NCI-H128 (cell line): ENCODE results near the gene NPFFR1.
"Not testable (repeated sequence)": the region's sequence is repeated elsewhere in the genome, so short reads cannot be mapped to it uniquely, and the experiment has no call there.

Experiments
- DNase-seq: peaks from one replicate; lab custom pipeline; 2025; ENCODE audit not compliant: unreplicated experiment; lab: John Stamatoyannopoulos, UW

NPFFR1 gene

DNA sequence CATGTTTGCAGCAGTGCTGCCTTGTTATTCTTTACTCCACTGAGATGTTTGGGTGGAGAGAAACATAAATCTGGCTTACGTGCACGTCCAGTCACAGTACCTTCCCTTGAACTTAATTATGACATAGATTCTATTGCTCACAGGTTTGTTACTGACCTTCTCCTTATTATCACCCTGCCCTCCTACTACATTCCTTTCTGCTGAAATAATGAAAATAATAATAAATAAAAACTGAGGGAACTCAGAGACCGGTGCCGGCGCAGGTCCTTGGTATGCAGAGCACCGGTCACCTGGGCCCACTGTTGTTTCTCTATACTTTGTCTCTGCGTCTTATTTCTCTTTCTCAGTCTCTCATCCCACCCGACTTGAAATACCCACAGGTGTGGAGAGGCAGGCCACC is 26.0 kb downstream of the NPFFR1 start:
- DNase-seq: not testable (repeated sequence)

GRCh38 chr10:70256463-70256862 is 27.3 kb downstream of the NPFFR1 start:
- no peak for DNase-seq

DNA sequence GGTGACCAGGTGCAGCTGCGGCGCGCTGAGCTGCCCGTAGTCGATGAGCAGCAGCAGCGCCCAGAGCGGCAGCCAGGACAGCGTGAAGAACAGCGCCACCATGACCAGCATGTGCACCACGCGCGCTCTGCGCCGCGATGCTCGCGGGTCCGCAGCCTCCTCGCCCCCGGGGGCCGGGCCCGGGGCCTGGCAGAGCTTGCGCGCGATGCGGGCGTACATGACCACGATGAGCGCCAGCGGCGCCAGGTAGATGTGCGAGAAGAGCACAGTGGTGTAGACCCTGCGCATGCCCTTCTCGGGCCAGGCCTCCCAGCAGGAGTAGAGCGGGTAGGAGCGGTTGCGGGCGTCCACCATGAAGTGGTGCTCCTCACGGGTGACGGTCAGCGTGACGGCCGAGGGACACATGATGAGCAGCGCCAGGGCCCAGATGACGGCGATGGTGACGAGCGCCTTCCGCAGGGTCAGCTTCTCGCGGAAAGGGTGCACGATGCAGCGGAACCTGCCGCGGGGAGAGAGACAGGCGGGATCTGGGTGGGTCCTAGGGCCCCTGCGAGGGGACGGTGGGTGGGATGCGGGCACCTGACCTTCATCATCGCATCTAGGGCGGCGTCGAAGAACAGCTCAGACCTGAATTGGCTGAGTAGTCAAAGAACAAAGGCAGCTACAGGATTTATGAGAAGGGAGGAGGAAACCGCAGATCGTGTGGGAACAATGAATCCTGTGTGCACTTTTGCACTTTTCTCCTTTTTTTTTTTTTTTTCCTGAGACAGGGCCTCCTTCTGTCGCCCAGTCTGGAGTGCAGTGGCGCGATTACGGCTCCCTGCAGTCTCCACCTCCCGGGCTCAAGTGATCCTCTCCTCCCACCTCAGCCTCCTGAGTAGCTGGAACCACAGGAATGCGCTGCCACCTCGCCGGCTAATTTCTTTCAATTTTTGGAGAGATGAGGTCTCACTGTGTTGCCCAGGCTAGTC is 28.2 kb downstream of the NPFFR1 start:
- DNase-seq: no peak

DNA sequence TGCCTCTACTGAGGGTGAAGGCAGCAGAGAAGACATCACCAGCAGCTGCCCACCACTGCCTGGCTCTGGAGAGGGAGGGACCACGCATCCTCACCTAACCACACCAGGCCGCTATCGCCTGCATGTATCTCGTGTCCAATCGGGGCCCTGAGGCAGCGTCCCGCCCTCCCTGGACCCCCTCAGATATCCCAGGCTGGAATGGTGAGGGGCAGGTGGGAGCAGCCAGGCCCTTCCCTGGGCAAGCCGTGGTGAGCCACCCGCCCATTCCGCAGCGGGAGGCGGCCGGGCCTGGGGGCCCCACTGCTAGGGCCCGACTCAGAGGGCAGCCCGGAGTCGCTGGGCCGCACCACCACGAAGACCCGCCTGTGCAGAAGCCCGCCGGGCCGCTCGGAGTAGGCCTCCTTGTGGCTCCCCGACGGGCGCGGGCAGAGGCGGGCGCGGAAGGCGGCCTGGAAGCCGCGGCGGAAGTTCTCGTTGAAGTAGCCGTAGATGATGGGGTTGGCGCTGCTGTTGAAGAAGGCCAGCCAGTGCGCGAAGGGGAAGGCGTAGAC is 29.0 kb downstream of the NPFFR1 start:
- DNase-seq: no peak

GRCh38 chr10:70253878-70254765 is 29.7 kb downstream of the NPFFR1 start:
- DNase-seq: no peak

DNA sequence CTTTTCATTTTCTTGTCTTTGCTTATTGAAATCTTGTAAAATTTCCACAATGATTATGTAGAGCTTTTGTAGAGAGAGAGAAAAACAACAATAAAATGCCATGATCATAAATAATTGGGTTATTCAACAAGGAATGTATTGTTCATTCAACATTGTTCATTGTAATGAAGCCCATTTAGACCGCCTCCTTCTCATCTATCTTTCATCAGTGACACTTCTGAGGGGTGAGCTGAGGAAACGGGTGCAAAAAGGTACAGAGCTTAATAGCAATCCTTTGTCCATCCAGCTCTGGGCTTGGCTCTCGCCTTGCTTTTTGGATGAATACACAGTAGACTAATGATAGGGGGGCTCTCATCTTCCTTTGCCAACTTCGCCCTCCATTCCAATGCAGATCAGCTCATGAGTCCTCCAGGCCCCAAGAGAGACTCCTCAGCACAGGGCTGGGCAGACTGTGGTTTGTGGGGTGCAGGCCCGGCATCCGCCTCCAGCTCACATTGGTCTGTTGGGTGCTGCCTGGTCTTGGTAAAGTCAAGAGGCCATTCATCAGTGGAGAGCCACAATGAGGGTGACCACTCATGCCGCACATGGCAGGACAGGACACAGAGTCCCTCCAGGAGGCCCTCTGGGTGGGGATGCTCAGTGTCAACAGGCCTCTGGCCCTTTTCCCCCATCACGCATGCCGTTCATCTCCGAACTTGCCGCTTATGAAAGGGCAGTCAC is 32.7 kb downstream of the NPFFR1 start:
- no peak for DNase-seq

DNA sequence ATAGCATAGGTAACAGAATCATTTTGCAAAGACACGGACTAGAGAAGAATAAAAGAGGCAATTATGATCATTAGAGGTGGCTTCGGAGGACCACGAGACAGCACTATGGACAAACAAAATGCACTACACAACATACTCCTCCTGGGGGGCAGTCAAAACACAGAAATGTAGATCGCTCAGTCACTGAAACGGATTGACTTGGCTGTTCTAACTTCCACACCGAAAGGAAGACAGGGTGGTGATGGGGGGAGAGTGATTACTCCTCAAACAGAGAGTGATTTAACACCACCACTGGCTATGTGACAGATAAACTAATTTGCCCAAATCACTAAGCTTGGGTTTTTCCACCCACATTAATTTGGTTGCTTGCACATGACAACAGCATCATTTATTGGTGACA is 36.4 kb downstream of the NPFFR1 start:
- no peak for DNase-seq

GRCh38 chr10:70241081-70241480 is 42.7 kb downstream of the NPFFR1 start:
- no peak for DNase-seq

DNA sequence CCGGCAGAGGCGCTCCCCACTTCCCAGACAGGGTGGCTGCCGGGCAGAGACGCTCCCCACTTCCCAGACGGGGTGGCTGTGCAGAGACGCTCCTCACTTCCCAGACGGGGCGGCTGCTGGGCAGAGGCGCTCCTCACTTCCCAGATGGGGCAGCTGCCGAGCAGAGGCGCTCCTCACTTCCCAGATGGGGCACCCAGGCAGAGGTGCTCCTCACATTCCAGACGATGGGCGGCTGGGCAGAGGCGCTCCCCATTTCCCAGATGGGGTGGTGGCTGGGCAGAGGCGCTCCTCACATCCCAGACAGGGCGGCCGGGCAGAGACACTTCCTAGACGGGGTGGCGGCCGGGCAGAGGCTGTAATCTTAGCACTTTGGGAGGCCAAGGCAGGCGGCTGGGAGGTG is 43.8 kb downstream of the NPFFR1 start:
- not testable (repeated sequence) for DNase-seq

DNA sequence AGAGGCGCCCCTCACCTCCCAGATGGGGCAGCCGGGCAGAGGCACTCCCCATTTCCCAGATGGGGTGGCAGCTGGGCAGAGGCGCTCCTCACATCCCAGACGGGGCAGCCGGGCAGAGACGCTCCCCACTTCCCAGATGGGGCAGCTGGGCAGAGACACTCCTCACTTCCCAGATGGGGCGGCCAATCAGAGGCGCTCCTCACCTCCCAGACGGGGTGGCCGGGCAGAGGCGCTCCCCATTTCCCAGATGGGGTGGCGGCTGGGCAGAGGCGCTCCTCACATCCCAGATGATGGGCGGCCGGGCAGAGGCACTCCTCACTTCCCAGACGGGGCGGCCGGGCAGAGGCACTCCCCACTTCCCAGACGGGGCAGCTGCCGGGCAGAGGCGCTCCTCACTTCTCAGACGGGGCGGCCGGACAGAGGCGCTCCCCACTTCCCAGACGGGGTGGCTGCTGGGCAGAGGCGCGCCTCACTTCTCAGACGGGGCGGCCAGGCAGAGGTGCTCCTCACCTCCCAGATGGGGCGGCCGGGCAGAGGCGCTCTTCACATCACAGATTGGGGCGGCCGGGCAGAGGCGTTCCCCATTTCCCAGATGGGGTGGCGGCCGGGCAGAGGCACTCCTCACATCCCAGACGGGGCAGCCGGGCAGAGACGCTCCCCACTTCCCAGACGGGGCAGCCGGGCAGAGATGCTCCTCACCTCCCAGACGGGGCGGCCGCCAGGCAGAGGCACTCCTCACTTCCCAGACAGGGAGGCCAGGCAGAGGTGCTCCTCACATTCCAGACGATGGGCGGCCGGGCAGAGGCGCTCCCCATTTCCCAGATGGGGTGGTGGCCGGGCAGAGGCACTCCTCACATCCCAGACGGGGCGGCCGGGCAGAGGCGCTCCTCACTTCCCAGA is 44.5 kb downstream of the NPFFR1 start:
- DNase-seq: not testable (repeated sequence)

- DNase-seq: not testable (repeated sequence)
These were observed 45.8 kb downstream of the NPFFR1 start for GRCh38 chr10:70237958-70238536.

- no peak for DNase-seq
These were observed 48.9 kb downstream of the NPFFR1 start for GRCh38 chr10:70234668-70235447.

- DNase-seq: no peak
These were observed 49.9 kb downstream of the NPFFR1 start for GRCh38 chr10:70233939-70234300.

DNA sequence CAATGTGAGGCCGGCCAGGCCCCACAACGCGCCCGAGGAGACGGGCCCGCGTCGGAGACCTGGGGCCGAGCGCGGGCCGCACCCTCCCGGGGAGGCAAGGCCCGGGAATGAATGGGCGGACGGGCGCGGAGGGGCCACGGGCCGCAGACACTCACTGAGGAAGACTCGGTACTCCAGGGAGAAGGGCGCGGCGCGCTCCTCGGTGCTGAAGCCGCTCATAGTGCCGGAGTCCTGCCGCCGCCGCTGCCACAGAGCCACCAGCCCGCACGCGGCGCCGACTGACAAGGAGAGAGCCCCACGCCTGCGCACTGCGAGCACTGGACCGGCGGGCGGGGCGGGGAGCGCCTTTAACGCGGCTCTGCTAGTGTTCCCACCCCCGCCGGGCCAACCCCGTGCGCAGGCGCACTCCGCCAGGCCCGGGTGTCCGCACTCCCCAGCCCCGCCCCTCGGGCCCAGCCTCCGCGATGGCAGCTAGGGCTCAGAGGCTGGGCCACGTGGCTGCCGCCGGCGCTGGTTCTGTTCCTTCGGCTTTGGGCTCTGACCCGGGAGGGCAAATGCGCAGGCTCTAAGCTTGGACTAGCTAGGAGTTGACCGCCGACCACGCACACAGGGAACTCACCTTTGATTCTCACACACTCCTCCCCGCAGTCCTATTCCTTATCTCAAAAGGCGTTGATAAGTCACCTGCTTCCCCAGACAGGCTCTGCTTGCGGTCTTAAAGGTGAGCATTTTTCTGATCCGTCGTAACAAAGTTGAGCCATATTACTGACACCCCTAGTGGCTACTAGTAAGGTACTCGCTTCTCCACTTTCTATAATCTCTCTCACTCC is 50.5 kb downstream of the NPFFR1 start, which contains the start of gene PPA1:
PPA1 (minus strand) TSS at position 321 of the 830 bp plus-strand sequence; CDS start at position 219, 102 bp downstream.
- DNase-seq: peak; percentile 81

DNA sequence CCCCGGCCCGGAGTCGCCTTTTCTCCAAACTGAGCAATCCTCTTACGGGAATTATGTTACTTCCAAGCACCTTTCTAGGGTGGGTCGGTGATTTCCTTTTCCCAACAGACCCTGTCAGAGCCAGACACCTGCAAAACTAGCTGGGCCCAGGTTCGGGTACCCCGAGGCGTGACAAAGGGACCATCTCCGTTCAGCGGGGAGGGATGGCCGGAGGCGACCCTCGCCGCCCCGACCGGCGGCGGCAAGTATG is 51.0 kb downstream of the NPFFR1 start:
- DNase-seq: no peak

DNA sequence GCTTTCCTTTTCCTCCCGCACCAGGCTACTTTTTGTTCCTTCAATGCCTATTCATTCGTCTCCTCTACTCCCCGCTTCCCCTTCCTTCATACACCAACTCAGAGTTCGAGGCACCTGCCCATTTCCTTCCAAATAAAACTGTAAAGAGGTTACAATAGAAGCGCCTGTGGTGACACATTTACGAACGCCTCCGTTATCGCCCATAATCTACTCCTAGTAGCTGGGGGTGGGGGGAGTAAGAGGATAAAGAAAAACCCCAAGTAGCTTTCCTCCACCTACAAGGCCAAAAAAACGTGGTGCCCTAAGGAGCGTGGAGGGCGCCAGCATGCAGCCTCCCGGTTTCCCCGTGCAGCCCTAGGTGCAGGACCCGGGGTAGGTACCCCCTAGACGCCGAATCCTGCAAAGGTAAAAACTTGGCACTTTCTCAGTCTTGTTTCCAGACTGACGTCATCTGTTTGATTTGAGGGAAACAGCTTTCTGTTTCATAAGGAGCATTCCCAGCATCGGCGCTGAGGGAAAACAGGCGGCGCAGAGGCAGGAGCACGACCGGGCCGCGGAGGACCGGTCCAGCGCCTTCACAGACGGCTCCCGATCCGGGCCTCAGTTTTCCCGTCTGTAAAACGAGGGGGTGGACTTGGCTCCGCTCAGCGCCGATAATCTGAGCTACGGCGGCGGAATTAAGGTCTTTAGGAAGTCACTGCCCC is 51.5 kb downstream of the NPFFR1 start:
- DNase-seq: no peak

- DNase-seq: no peak
These were observed 55.3 kb downstream of the NPFFR1 start for GRCh38 chr10:70228491-70228890.
